Cardiac fibroblast (primary cell): ENCODE measurements around the gene STAT5B.

ENCODE experiments used
- DNase-seq, 2 donors: peaks; one replicate each; pipeline versions ENCODE4 v3.0.0 to v3.0.0-alpha.2; 2010; ENCODE audit warnings: low read depth in 2 of 2
- H3K4me3 ChIP-seq, 2 donors: replicated peaks in 1 of 2; 1 replicate in 1 of 2; 2 replicates in 1 of 2; pipeline ENCODE4 v1.5.1; 2011; ENCODE audit warnings: low read depth in 2 of 2, low read length in 2 of 2, mild to moderate bottlenecking in 2 of 2, moderate library complexity in 1 of 2
- CTCF ChIP-seq: IDR thresholded peaks from one replicate; pipeline ENCODE4 v1.5.1; 2011; ENCODE audit warnings: low read depth, mild to moderate bottlenecking, low read length, inconsistent platforms

Gene STAT5B

DNA sequence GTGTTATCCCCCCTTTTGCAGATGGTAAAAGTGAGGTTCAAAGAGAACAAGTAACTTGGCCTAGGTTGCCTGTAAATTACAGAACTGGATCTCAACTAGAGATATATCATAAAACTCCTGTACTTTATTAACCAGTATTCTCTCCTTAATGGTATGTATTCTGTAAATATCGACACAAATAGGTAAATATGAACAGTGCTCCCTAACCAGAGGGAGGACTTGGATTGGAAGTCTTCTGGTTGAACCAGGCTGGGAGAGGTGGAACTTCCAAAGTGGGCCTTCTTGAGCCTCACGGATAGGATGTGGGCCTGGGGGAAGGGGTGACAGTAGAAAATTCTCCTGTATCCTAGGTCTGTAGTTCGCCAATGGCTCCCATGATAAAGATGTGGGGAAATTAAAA lies 19.8 kb upstream of the STAT5B start:
- no peak for DNase-seq
- no peak overlapping the region for H3K4me3 ChIP-seq
- no peak for TF ChIP-seq CTCF

DNA sequence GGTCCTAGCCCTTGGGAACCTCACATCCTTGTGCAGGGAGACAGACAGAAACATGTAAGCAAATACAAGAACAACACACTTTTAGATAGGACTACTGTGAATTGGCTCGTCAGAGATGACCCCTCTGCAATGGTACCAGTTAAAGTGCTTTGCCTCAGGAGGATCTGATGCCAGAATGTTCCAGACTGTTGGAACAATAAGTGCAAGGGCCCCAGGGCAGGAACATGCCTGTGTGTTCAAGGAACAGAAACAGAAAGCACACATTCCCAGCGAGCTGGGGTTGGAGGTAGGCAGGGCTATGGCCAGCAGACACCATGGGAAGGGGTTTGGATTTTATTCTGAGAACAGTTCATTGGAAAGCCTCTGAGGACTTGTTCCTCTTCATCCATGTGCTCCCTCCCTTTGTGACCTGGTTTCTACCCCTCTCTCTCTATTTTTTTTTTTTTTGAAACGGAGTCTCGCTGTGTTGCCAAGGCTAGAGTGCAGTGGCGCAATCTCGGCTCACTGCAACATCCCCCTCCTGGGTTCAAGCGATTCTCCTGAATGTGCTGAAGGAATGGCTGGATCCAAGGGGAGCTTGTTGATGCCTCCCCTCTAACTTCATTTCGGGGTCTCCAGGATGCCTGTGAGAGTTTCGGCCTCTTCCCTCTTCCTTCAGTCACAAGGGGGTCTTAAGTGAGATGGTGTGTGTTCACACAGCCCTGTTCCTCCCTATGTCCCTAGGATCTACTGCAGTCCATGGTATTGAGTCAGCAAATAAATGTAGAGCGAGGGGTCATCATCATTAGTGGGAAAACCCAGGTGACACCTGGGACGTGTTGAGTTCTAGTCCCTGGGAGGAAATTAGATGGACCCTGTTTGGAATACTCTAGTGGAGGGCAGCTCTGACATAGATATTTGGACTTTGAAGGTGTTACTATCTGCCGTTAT lies 18.5 kb upstream of the STAT5B start:
- TF ChIP-seq CTCF, result no peak
- no peak overlapping the region for H3K4me3 ChIP-seq
- no peak for DNase-seq

GRCh38 chr17:42291129-42291528 lies 14.9 kb upstream of the STAT5B start:
- TF ChIP-seq CTCF, result no peak
- no peak for DNase-seq
- H3K4me3 ChIP-seq, result no peak overlapping the region

DNA sequence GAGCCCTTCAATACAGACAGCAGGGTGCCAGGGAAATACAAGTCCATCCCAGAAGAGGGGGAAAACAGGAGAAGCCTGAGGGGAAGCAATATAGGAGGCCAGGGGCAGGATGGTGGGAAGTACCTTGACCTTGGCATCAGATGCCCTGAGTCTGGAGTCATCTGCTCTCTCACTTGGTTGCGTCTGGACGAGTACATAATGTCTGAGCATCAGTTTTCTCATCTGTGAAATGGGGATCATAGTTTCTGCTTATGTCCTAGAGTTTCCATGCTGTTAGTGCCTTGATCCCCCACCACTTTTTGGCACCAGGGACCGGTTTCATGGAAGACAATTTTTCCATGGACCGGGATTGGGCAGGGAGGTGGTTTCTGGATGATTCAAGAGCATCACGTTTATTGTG lies 14.4 kb upstream of the STAT5B start:
- TF ChIP-seq CTCF, result no peak
- H3K4me3 ChIP-seq, result no peak overlapping the region
- DNase-seq, result no peak

- DNase-seq, result no peak
- no peak for TF ChIP-seq CTCF
- H3K4me3 ChIP-seq, result no peak overlapping the region
Measured at GRCh38 chr17:42289611-42290181, 13.5 kb upstream of the STAT5B start.

DNA sequence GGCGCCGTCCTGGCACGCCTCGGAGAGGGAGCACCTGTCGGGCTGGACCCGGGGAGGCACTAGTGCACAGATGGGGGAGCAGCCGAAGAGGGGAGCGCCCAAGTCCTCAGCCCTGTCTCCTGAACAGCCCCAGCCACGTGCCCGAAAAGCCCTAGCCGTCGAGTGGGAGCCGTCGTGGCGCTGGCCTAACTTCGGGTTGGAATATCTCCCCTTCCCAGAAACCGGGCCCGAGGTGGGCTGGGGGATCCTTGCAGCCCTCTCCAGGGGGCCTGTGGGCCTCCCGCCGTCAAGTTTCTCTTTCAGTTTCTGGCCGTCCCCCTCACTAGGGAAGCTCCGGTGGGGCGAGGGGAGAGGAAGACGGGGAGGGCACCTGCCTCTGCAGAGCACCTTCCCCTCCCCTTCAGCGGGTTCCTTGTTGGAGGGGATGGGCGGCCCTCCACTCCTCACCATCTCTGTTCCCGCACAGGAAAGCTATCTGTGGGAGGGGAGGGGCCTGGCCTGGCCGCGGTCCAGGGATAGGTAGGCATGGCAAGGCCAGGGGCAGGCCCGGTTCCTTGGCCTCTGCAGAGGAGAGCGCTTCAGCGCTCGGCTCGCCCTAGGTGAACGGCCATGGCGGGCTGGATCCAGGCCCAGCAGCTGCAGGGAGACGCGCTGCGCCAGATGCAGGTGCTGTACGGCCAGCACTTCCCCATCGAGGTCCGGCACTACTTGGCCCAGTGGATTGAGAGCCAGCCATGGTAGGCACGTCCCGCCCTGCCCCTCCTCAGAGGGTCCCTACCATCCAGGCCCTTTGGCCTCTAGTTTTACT lies 12.8 kb upstream of the STAT5B start:
- no peak for DNase-seq
- TF ChIP-seq CTCF, result no peak
- H3K4me3 ChIP-seq, result peak overlapping the region; percentile 50 to 55
